CD14-positive monocyte (primary cell): ENCODE data around the gene GUCY1A1. TPM values are rescaled to one million over a fixed set of nuclear protein-coding genes. Genes with fewer than 3 reads are reported as not detected.

Experiments
- DNase-seq, 3 donors: peaks; one replicate each; pipeline ENCODE4 v3.0.0-alpha.2; 2011 to 2022
- H2AFZ ChIP-seq: 2 replicates; pipeline ENCODE4 v1.6.0; 2012; ENCODE audit warnings: mild to moderate bottlenecking, low read depth, low read length, inconsistent platforms; ENCODE audit not compliant: insufficient read depth, poor library complexity, severe bottlenecking
- H3K27ac ChIP-seq, 2 donors: 1 replicate in 1 of 2; 2 replicates in 1 of 2; pipeline ENCODE4 v1.5.1; 2012 to 2013; ENCODE audit warnings: low read length in 2 of 2, control low read depth in 1 of 2, inconsistent platforms in 1 of 2, low read depth in 1 of 2, mild to moderate bottlenecking in 1 of 2
- H3K27me3 ChIP-seq, 2 donors: one replicate each; pipeline versions ENCODE4 v1.6.0 to v1.6.1; 2011 to 2013; ENCODE audit warnings: low read length in 2 of 2; ENCODE audit not compliant: control insufficient read depth in 2 of 2, insufficient read depth in 2 of 2
- H3K36me3 ChIP-seq, 2 donors: replicated peaks in 1 of 2; 1 replicate in 1 of 2; 2 replicates in 1 of 2; pipeline versions ENCODE4 v1.5.1 to v1.6.1; 2012 to 2013; ENCODE audit warnings: low read length in 2 of 2, control low read depth in 1 of 2, inconsistent platforms in 1 of 2, mild to moderate bottlenecking in 1 of 2; ENCODE audit not compliant: insufficient read depth in 2 of 2, control insufficient read depth in 1 of 2
- H3K4me1 ChIP-seq, 2 donors: 1 replicate in 1 of 2; 2 replicates in 1 of 2; pipeline versions ENCODE4 v1.5.1 to v1.6.1; 2012 to 2013; ENCODE audit warnings: low read length in 2 of 2, control low read depth in 1 of 2, inconsistent platforms in 1 of 2, mild to moderate bottlenecking in 1 of 2, moderate library complexity in 1 of 2; ENCODE audit not compliant: insufficient read depth in 2 of 2, control insufficient read depth in 1 of 2
- H3K4me2 ChIP-seq: replicated peaks from 2 replicates; pipeline ENCODE3; 2012; ENCODE audit warnings: low read length, moderate library complexity, mild to moderate bottlenecking; ENCODE audit not compliant: poor library complexity, severe bottlenecking; ENCODE audit errors: extremely low read depth
- H3K4me3 ChIP-seq, 3 experiments: fragments of 200-600 bp in 1 of 3; sonication (generic) in 1 of 3; replicated peaks in 1 of 3; 1 replicate in 2 of 3; 2 replicates in 1 of 3; pipeline ENCODE4 v1.5.1; 2011 to 2013; ENCODE audit warnings: low read length in 3 of 3, mild to moderate bottlenecking in 3 of 3, control low read depth in 2 of 3, low read depth in 2 of 3, inconsistent platforms in 1 of 3, moderate library complexity in 1 of 3
- H3K79me2 ChIP-seq: 2 replicates; pipeline ENCODE4 v1.6.0; 2012; ENCODE audit warnings: mild to moderate bottlenecking, control low read depth, inconsistent platforms, low read length, moderate library complexity; ENCODE audit not compliant: insufficient read depth
- H3K9ac ChIP-seq: 2 replicates; pipeline ENCODE4 v1.6.0; 2017; ENCODE audit warnings: low read length, mild to moderate bottlenecking; ENCODE audit not compliant: insufficient read depth, poor library complexity, severe bottlenecking
- H3K9me3 ChIP-seq, 2 donors: replicated peaks in 1 of 2; 1 replicate in 1 of 2; 2 replicates in 1 of 2; pipeline versions ENCODE4 v1.5.1 to v1.6.1; 2012 to 2013; ENCODE audit warnings: low read length in 2 of 2, control low read depth in 1 of 2; ENCODE audit not compliant: control insufficient read depth in 1 of 2, insufficient read depth in 1 of 2
- H4K20me1 ChIP-seq: 2 replicates; pipeline ENCODE4 v1.6.0; 2012; ENCODE audit warnings: mild to moderate bottlenecking, low read length, control low read depth, moderate library complexity; ENCODE audit not compliant: insufficient read depth
- H3K27ac Mint-ChIP-seq, 7 donors: one replicate each; pipeline ENCODE4 v1.8.0; 2020; ENCODE audit warnings: mild to moderate bottlenecking in 7 of 7, mixed read lengths in 7 of 7, moderate library complexity in 6 of 7, inconsistent platforms in 2 of 7
- H3K27me3 Mint-ChIP-seq, 3 donors: one replicate each; pipeline ENCODE4 v1.8.0; 2021 to 2022; ENCODE audit warnings: low read depth in 3 of 3, mild to moderate bottlenecking in 3 of 3, mixed read lengths in 3 of 3, moderate library complexity in 3 of 3, inconsistent platforms in 1 of 3
- H3K36me3 Mint-ChIP-seq, 2 donors: one replicate each; pipeline ENCODE4 v1.8.0; 2020; ENCODE audit warnings: mixed read lengths in 2 of 2, inconsistent platforms in 1 of 2, mild to moderate bottlenecking in 1 of 2
- H3K4me1 Mint-ChIP-seq: one replicate; pipeline ENCODE4 v1.8.0; 2020; ENCODE audit warnings: mild to moderate bottlenecking, mixed read lengths
- H3K4me3 Mint-ChIP-seq, 2 donors: one replicate each; pipeline ENCODE4 v1.8.0; 2020; ENCODE audit warnings: mild to moderate bottlenecking in 2 of 2, mixed read lengths in 2 of 2, moderate library complexity in 1 of 2
- H3K9me3 Mint-ChIP-seq, 7 donors: one replicate each; pipeline ENCODE4 v1.8.0; 2020 to 2022; ENCODE audit warnings: mixed read lengths in 7 of 7, mild to moderate bottlenecking in 6 of 7, moderate library complexity in 6 of 7, inconsistent platforms in 2 of 7
- CTCF ChIP-seq: fragments of 200-600 bp; IDR thresholded peaks from one replicate; pipeline ENCODE4 v1.8.0; 2022; ENCODE audit warnings: antibody characterized with exemption, mild to moderate bottlenecking
- WGBS: methylation state at CpG from one replicate; pipeline ENCODE4 v1.1.5; 2013; ENCODE audit warnings: missing lambda C conversion rate; ENCODE audit not compliant: insufficient coverage; 5-methylcytosine and 5-hydroxymethylcytosine counted together
- intact Hi-C, 2 donors: fragments of 100-400 bp; cut with micrococcal nuclease; formaldehyde crosslinking; loops; one replicate each; pipeline versions ENCODE4 v1.15.0 to v1.15.1; 2023
- polyA plus RNA-seq, 3 donors: library from polyadenylated mRNA; depleted of rRNA in 1 of 3; unstranded in 2 of 3; stranded (reverse) in 1 of 3; fragments of 300-500 nt in 2 of 3; fragments of >200 nt in 1 of 3; fragmentation: Illumina TruSeq in 2 of 3; gene quantifications; 1 replicate in 2 of 3; 2 replicates in 1 of 3; pipeline ENCODE4 v1.2.3, GENCODE V29; 2012 to 2021

Gene GUCY1A1
- polyA plus RNA-seq, 3 donors, result 0.88 to 1.2 (median 0.95) TPM

GRCh38 chr4:155763551-155763950 is 96.9 kb downstream of the GUCY1A1 start:
- no CpG with 5 or more reads among the region's 2 CpGs for WGBS
- peaks cover 0 to 4% of the 10 kb centered on the region in 2 donors for H3K36me3 Mint-ChIP-seq
- H3K9me3 Mint-ChIP-seq, result peaks cover 0 to 2% (median 0%) of the 10 kb centered on the region in 7 donors

DNA sequence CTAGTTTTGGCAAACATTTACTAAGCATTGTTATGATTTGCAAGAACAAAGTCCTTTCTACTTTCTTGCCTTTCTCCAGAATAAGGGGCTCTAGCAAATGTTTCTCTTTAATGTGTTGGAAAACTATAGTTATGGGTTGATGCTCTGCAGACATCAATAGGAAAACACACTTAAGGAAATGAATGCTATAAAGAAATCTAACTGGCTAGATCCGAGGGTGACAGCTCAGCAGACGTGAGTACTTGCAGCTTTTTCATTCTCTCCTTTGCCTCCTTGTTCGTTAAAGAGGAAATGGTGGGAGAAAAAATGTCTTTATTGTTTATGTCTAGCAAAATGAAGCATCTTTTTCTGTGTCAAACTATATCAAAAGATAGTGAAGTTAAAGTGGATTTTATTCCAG is 98.5 kb downstream of the GUCY1A1 start:
- H3K27me3 Mint-ChIP-seq, result peaks cover 5 to 7% (median 6%) of the 10 kb centered on the region in 3 donors

More at GRCh38 chr4:155763551-155763950, 96.9 kb downstream of the GUCY1A1 start:
- no peak for TF ChIP-seq CTCF
- no peak for DNase-seq
- no peaks in the 10 kb centered on the region for H3K36me3 ChIP-seq
- no peak overlapping the region for H2AFZ ChIP-seq
- H3K4me2 ChIP-seq, result no peak overlapping the region
- H3K27ac ChIP-seq, result no peak overlapping the region
- peaks cover 14% of the 10 kb centered on the region for H3K4me1 Mint-ChIP-seq
- H3K9ac ChIP-seq, result no peak overlapping the region
- intact Hi-C loops, result no loop called here
- H3K4me3 Mint-ChIP-seq, result no peak overlapping the region
- H3K4me3 ChIP-seq, result no peak overlapping the region
- H3K27me3 Mint-ChIP-seq, result peaks cover 8 to 21% (median 11%) of the 10 kb centered on the region in 3 donors
- no peaks in the 10 kb centered on the region for H4K20me1 ChIP-seq
- no peaks in the 10 kb centered on the region for H3K79me2 ChIP-seq
- no peak overlapping the region for H3K27ac Mint-ChIP-seq
- H3K9me3 ChIP-seq, result no peaks in the 10 kb centered on the region
- peaks cover 3 to 15% of the 10 kb centered on the region in 2 donors for H3K27me3 ChIP-seq
- peaks cover 10 to 16% of the 10 kb centered on the region in 2 donors for H3K4me1 ChIP-seq

More for the DNA sequence above, 98.5 kb downstream of the GUCY1A1 start:
- no peaks in the 10 kb centered on the region for H3K79me2 ChIP-seq
- peaks cover under 1 to 15% of the 10 kb centered on the region in 2 donors for H3K4me1 ChIP-seq
- WGBS, result no CpG with 5 or more reads among the region's 3 CpGs
- H3K36me3 ChIP-seq, result no peaks in the 10 kb centered on the region
- DNase-seq, result no peak
- TF ChIP-seq CTCF, result no peak
- H3K4me2 ChIP-seq, result no peak overlapping the region
- H4K20me1 ChIP-seq, result no peaks in the 10 kb centered on the region
- Mint-ChIP-seq H3K9me3 (no peaks in the 10 kb centered on the region), H3K4me3 (no peak overlapping the region), H3K27ac (no peak overlapping the region), H3K36me3 (peaks cover 0 to 4% of the 10 kb centered on the region in 2 donors), H3K4me1 (peaks cover 15% of the 10 kb centered on the region)
- H2AFZ ChIP-seq, result no peak overlapping the region
- no peak overlapping the region for H3K9ac ChIP-seq
- no peaks in the 10 kb centered on the region for H3K9me3 ChIP-seq
- H3K27ac ChIP-seq, result no peak overlapping the region
- intact Hi-C loops, result no loop called here
- H3K4me3 ChIP-seq, result no peak overlapping the region
- peaks cover 3 to 5% of the 10 kb centered on the region in 2 donors for H3K27me3 ChIP-seq
